Measurements from ENCODE around the gene MOCS3.

The MOCS3 gene

GRCh38 chr20:50926530-50926929 lies 32.1 kb upstream of the MOCS3 start:
- TF ChIP-seq CTCF (conservative IDR thresholded peaks at IDR 0.05), result no peak
- H3K27ac ChIP-seq, result no peak overlapping the region

DNA sequence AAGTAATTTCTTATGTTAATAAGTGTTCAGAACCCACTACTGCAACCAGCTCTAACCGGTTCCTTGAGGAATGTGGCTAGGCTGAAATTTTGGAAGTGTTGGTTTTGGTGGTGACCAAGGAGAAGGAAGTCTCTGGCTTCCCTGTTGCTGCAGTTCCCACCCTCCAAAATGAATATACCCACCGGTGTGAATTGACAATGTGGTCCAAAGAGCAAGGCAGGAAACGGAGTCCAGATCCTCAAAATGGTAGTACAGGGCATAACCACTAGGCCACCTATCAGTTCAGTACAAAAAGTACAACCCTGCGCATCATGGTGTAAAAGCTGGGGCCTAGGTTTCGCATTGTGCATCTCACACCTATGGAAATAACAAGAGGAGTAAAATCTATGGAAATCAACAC lies 30.1 kb upstream of the MOCS3 start:
- no peak for TF ChIP-seq CTCF (conservative IDR thresholded peaks at IDR 0.05)

GRCh38 chr20:50929299-50930138 lies 29.1 kb upstream of the MOCS3 start:
- peak; percentile 97 for TF ChIP-seq CTCF (conservative IDR thresholded peaks at IDR 0.05)
- H3K27ac ChIP-seq, result peak overlapping the region; percentile 95

More for the DNA sequence above, 30.1 kb upstream of the MOCS3 start:
- H3K27ac ChIP-seq, result no peak overlapping the region

DNA sequence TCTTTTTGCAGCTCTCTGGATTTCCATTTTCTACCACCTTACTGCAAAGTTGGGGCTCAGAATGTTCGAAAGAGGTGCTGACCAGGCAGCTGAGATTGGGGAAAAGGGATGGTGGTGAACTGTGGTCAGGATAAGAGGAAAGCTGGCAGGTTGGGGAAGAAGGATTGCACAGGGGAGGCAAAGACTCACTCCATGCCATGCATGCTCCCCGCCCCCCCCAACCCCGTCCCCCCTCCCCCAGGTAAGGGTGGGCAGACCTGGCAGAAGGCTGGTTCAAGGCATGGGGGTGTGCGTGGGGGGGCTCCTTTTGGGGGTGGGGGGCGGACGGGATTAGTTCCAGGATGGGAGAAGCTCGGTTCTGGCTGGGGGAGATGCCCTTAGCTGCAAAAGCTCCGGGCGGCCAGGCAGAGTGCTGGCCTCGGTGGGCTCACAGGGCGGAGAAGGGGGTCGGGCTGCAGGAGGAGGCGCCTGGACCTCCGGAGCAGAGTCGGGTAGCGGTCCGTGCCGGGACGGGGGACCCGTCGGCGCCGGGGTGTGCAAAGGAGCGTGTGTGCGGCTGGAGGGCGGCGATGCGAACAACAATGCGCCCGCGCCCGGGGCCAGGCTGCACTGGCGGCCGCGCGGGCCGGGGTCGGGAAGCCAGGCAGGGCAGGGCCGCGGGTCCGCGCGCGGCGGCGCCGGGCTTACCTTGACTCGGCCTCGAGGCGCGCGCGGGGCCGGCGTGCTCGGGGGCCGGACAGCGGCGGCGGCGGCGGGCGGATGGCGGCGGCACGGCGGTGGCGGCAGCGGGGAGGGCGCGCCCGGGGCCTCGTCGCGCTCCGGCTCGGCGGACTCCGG lies 28.3 kb upstream of the MOCS3 start:
- H3K27ac ChIP-seq, result peak overlapping the region; percentile 95
- TF ChIP-seq CTCF (conservative IDR thresholded peaks at IDR 0.05), result no peak

GRCh38 chr20:50930976-50931305 lies 27.7 kb upstream of the MOCS3 start:
- no peak for TF ChIP-seq CTCF (conservative IDR thresholded peaks at IDR 0.05)
- peak overlapping the region; percentile 95 for H3K27ac ChIP-seq

- peak within 1 kb of the TSS; percentile 95 for H3K27ac ChIP-seq
- TF ChIP-seq CTCF (conservative IDR thresholded peaks at IDR 0.05), result peak; percentile 82
These were observed 27.2 kb upstream of the MOCS3 start, which contains the start of gene ADNP for GRCh38 chr20:50931306-50932015. ADNP (minus strand) TSS chr20:50931437; CDS start chr20:50903996, 27,441 bp downstream.

- TF ChIP-seq CTCF (conservative IDR thresholded peaks at IDR 0.05), result no peak
- H3K27ac ChIP-seq, result peak overlapping the region; percentile 95
These were observed 26.6 kb upstream of the MOCS3 start for GRCh38 chr20:50932016-50932485.

All from VCaP (cell line).